GM18502 (cell line): ENCODE data around the gene GGACT.

ENCODE experiments used
- ATAC-seq: cut with Tn5 transposase; IDR thresholded peaks from one replicate; pipeline ENCODE4 v1.9.1; 2021; ENCODE audit warnings: mild to moderate bottlenecking; ENCODE audit not compliant: unreplicated experiment, poor library complexity

The GGACT gene

DNA sequence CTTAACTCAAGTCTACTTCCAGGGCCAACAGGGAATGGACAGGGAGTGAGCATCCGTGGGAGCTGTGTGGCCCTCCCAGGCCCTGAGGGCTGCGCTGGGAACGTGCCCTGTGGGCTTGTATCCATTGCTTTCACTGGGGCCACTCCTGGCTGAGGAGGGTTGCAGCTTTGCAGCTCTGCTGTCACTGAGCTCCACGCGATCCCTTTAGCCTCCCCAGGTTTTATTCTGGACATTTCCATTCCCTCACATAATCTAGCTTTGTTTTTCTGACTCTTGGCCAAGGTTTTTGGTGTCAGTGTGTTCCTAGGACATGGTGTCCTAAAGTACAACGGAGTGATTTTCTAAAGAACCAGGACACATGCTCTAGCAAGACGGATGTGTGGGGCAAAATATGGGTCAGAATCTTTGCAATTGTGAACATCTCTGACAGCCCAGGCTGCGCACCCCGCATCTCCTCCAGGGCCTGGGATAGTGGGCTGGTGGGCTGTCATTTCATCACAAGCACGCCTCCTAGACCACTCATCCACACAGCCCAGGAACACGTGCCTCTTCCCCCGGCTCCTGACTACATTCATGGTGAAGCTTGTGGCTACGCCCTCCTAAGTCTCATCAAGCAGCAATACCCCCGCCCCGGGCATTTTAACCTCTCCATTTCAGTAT is 28.0 kb downstream of the GGACT start:
- no peak for ATAC-seq

DNA sequence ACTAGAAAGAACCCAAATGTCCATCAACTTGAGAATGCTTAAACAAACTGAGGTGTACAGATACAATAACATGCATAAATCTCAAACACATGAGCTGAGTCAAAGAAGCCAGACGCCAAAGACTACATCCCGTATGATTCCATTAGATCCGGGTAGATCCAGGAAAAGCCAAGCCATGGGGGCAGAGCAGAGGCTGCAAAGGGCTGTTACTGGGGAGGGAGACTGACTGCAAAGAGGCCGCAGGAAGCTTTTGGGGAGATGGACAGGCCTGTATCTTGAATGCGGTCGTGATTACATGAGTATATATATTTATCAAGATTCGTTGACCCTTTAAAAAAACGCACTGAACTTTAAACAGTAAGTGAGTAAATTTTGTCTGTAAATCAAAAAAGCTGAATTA is 28.7 kb downstream of the GGACT start:
- no peak for ATAC-seq

DNA sequence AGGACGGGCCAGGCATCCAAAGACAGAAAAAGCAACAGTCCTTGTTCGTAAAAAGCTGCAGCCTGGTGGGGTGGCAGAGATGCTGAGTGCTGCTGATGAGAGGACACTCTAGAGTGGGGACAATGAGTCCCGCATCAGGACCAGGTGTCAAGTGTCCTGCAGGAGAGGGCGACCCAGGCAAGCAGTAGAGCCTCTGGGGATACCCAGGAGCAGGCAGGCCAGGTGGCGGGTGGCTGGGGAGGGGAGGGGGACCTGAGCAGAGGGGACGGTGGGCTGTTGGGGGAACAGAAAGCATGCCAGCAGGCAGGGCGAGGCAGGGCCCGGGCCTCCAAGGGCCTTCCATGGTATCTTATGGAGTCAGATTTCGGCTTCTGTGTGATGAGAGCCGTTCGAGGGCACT is 35.8 kb downstream of the GGACT start:
- no peak for ATAC-seq

DNA sequence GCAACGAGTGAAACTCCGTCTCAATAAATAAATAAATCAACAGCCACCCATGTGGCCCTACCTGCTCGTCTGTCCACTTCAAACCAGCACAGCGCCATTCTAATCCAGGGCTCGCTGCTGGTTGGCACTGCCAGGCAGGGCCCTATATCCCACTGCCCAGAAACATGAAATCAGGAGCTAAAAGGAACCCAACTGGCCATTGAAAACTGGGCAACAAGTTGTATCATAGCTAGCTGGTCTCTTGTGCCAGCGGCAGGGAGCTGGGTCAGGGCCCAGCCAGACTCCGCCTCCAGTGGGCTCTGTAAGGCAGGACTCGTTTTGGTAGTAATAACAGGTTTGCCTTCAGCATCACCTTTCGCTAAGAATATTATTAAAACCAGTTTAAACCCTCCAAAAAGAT is 39.3 kb downstream of the GGACT start:
- no peak for ATAC-seq

DNA sequence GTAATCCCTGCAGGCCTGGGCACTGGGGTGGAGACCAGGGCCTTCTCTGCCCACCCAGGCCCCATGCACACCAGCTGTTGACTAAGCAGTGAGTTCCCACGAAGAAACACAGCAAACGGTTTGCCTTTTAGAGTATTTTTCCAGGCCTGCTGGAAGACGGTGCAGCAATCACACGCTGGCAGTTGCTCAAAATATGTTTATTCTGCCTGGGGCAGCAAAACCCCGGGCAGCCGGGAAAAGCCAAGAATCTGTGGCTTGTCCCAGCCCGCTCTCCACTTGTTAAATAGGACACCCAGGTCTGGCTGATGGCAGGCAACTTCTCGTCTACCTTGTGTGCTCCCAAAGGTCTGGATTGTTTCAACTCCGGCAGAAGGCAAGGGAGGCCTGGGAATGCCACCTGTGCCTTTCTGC is 40.8 kb downstream of the GGACT start:
- ATAC-seq = no peak

DNA sequence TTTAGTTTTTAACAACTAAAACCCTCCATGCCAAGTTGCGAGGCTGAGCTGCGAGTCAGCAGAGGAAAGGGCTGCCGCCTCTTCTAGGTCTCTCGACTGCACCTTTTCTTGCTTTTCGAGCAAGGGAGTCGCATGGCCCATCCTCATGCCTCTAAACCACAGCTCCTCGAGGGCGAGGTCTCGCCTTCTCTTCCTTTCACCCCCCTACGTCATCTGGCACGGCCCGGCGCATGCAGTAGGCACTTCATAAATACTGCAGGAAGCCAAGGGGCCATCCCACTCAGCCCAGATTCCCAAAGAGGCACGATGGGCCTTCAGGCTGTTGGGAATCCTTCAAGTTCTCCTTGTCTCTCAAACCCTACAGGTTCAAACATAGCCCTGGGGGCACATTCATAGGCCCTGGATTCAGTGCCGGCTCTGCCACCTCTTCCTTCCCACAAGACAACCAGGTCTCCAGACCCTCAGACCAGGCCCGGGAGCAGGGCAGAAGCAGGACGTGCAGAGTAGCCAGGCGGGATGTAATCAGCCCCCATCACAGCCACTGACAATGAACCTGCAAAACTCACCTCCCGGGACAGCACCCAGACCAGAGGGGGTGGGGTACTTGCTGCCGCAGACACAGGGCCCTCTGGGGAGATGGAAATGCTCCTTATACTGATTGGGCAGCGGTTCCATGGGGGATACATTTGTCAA is 41.7 kb downstream of the GGACT start:
- no peak for ATAC-seq

DNA sequence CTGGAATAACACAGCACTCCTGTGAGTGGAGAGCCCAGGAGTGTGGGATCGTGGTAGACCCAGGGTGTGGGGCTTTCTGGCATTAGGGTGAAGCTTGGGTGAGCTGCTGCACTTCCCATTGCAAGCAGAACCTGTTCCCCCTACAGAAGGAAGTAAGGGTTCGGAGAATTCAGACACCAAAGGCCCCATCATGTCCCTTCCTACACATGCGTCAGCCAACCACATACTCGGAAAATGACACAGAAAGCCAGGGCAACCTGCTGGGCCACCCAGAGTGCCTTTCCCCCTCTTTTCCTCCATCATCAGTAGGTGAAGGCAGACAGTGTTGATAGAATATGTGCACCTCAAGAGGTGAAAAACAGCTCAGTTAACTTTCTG is 42.9 kb downstream of the GGACT start:
- ATAC-seq = no peak

DNA sequence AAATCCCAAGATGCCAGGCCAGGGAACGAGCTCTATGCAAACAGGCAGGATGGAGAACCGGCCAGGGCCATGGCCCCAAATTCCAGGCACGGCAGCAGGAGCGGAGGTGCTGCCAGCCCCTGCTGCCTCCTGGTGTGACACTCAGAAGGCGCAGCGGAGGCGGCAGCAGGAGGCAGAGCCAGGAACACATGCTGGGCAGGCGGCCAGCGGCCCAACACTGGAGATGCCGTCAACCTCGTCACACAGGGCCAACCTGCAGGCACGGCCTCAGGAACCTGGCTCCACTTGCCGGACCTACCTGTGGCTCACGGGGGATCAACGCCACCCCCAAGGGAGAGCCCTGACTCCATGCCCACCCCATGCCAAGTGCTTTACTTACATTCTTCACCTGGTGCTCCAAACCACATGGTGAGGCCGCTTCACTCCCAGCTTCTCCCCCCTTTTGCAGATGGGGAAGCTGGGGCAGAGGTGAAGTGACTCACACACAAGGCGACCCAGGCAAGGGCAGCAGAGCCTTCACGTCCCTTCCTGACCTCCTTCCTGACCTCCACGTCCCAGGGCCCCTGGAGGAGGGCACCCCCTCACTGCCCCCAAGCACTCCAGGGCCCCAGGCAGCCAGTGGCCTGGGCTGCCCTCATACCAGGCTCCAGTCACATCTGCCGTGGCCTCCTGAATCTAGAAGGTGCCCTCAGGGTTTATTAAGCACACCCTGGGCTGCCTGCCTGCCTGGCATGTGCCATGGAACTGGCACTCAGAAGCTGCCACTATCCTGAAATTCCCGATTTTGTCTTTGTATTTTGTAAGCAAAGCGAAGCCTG is 43.5 kb downstream of the GGACT start:
- ATAC-seq = no peak

DNA sequence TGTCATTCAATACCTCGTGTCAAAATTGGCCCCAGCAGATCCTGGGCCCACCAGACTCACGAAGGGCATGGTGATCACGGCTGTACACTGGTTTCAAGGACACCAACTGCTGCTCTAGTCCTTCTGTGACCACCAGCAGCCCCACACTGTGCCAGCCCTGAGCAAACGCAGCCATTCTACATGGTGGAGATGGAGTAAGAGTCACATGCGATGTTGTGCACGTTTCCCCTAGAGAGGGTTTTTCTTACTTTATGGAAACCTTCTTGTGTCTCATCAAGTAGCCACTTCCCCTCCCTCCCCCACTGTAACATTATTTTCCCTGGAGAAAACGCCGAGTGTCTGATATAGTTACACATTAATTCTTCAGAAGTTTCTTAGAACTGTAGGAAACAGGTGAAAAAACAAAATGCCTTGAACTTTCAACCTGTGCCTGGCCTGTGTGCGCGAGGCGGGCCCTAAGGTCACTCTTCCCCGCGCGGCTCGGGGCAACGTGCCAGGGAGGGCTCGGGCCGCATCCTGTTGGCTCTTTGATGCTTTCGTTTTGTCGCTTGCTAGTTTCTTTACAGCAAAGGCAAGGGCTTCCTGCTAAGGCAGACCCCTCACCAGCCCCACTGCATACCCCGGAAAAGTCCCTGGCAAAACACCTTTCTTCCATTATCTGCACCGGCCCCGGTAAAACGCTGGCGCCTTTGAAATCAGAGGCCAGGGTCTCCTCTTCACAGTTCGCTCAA is 44.6 kb downstream of the GGACT start:
- ATAC-seq = no peak

DNA sequence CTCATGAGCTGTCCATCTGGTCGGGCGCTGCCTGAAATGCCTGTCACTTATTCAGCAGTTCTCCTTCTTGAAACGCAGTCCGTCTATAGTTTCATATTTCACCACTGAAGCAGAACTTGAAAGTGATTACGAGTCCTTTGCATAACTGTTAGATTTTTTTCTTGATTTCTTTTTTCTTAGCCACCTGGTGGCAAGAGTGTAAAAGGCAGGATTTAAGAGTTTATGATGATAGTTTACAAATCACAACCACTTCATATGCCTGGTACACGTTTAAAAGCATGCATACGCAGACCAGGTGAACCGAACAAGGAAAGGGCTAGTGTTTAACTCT is 45.8 kb downstream of the GGACT start:
- ATAC-seq = peak; percentile 95

DNA sequence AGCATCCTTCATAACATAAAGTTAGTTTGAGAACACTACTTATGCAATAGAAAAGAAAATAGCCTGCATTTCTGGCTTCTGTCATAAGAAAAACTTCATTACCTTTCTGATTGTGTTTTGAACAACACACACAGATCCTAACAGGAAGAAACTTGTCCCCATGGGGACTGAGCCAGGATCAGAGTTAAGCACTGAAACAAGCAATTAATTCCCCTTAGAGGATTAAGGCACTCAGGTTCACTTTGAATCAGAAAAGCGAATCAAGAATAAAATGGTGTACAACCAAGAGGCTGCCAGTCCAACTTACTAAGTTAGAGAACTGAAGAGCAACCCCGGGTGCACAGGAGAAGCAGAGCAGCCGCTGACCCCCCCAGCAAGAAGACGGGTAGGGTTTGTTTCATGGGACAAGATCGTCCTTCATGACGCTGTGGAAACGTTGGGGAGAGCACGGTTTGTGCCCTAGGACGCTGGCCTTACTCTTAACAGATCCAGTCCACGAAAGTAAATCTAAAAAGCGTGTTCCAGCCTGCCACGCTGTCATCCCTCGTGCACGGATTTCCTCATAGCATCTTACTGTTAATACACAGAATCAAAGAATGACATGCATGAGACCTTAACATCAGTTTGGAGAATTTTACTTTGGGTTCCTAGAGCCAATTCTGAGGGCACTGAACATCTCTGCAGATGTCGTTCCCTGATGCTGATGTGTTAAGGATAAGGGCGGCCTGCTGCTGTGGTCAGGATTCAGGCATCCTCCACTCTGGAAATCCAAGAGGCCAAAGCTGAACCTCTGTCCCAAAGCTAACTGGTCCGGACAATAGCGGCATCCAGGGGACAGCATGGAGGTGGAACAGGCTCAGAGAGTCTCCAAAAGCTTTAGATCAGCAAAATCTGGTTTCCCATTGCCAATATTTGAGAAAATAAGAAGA is 46.4 kb downstream of the GGACT start:
- no peak for ATAC-seq

DNA sequence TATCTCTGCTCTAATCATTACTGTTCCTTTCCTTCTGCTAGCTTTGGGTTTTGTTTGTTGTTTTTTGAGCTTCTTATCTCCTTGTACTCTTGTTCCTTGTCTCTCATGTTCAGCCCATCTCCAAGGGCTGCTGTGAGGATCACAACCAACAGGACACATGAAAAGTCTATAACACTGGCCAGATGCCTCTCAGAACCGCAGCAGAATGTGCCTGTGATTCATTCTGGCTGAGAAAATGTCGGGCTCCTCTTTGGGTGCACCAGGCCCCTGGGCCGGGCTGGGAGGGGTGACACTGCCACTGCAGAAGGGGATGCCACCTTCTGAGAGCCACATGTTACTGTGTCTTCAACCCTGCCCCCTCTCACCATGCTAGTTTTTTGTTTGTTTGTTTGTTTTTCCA is 48.0 kb downstream of the GGACT start:
- ATAC-seq = no peak

DNA sequence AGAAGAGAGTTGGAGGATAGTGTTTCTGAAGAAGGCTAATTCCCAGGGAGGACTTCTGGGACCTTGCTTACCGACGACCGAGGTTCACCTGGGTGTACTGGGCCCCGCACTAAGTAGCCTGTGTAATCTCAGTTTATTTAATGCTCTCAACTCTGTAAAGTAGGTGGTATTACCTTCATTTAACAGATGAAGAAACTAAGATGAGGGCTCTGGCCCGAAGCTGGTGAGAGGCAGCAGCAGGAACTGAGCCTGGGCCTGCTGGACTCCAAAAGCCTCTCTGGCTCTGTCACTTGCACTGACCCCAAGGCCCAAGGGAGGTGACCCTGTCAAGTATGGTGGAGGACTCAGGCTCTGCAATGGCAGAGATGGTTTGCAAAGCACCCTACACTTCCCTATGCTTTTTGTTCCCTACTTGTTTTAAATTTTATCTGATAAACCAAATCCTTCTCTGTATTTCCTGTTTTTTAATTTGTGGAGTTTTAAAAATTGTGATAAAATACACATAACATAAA is 50.6 kb downstream of the GGACT start:
- no peak for ATAC-seq

DNA sequence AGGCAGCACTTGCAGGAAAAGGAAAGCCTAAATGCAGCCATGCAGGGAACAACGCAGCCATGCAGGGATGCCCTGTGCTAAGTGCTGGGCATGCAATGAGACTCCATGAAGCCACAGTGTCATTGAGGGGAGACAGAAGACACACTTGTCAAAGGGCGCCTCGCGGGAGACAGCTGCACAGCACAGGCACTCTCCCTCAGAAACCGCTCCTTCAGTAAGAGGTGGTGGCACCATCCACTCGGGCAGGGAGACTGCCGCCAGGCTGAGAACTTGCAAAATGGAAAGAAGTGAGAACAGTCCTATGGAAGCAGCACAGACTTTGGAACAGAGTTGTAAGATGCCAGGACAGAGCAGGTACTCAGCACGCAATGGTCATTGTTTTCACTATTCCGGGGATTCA is 51.1 kb downstream of the GGACT start:
- no peak for ATAC-seq

DNA sequence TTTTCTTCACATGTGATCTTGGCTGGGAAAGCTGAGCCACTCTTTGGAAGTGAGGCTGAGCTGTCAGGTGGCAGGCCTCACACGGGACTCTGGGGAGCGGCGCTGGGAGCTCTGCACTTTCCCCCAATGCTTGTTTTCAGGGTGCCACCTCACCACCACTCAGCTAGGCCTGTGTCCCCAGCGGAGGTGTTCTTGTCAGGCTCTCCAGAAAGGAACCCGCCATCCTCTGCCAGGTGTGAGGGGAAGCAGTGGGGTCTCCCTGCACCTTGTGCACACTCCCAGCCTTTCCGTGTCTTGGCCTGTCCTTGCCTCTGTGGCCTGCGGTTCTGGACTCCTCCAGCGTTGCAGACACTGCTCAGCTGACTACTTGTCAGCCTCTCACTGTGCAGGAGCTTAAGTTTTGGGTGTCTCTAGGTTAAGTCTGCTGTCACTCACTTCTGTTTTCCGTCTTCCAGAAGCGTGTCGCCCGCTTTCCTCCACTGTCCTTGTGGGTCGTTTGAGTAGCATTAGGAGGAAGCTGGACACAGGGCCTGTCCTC is 51.9 kb downstream of the GGACT start:
- no peak for ATAC-seq

DNA sequence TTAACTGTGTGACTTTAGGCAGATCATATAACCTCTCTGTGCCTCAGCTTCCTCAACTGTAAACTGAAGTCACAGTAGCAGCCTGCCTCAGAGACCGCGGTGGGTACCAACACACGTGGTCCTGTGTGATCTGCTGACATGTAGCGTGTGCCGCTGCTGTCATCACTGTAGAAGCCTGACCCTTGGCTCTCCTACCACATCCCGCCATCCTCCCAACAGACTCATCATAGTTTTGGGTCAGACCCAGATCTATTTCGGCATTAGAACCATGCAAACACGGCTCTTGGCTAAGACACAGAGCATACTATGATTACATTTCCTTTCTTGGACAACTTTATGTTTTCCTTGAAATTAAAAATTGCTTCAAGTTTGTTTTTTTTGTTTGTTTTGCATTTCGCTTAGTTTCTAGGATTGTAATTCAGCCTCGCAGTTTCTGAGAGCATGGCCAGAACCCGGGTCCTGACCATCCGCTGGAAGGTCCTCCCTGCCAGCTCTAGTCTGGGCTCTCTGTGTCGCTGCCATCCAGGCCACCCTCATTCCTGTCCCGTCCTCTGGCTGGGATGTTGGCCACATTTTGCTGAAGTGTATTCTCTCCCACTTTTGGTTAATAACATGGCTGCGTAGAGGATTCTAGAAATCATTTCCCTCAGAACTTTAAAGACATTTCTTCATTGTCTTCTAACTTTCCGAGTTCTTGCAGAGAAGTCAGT is 53.0 kb downstream of the GGACT start:
- no peak for ATAC-seq

DNA sequence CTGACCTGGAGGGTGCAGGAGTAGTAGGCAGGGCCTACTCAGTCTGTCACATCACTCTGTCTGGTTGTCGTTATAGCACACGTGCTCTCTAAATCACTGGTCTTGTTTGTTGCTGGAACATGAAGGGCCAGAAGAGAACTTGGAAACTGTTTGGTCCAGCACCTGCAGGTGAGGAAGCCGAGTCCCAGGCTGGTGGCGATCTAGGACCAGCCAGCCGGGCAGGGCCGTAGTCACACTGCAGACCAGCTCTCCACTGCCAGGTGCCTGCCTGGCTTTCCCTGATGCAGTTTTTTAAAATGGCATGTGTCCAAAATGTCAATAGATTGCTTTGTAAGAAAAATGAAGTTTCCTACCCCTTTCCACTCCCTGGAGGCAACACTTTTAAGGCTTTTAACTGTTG is 53.7 kb downstream of the GGACT start:
- ATAC-seq = no peak

DNA sequence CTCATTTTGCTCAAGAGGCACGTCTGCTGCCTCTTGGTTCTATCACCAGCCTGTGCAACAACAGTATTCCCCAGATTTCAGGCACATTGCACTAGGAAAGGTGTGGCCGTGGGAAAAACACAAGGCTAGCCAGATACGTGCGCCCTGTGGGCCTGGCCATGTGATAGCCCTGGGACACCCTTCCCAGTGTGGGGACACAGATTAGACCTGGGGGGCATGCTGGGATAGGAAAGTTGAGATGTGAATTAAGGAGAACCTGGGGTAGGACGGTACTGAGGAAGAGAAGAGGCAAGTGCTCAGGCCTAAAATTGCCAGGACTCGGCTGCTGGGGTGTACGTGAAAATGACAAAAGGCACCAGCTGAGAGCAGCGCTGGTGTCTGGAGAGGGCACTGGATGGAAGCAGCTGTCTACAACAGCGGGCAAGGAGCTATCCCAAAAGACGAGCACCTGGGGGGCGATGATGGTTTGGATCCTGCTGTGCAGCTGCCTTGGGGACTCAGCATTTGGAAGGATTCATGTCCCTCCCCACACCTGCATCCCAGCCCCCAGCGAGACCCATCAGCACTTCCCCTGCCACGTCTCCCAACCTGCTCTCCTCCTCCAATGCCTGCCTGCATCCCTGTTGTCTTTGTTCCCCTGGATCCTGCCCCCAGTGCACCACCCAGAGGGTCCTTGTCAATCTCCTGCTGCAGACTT is 54.3 kb downstream of the GGACT start:
- no peak for ATAC-seq
